ENCODE data around the gene PEG3. TPM values are rescaled to one million over a fixed set of nuclear protein-coding genes. Genes with fewer than 3 reads are reported as not detected.
"Not testable (repeated sequence)": the region's sequence is repeated elsewhere in the genome, so short reads cannot be mapped to it uniquely, and the experiment has no call there.

The PEG3 gene
- not detected in 2 replicates for total RNA-seq

DNA sequence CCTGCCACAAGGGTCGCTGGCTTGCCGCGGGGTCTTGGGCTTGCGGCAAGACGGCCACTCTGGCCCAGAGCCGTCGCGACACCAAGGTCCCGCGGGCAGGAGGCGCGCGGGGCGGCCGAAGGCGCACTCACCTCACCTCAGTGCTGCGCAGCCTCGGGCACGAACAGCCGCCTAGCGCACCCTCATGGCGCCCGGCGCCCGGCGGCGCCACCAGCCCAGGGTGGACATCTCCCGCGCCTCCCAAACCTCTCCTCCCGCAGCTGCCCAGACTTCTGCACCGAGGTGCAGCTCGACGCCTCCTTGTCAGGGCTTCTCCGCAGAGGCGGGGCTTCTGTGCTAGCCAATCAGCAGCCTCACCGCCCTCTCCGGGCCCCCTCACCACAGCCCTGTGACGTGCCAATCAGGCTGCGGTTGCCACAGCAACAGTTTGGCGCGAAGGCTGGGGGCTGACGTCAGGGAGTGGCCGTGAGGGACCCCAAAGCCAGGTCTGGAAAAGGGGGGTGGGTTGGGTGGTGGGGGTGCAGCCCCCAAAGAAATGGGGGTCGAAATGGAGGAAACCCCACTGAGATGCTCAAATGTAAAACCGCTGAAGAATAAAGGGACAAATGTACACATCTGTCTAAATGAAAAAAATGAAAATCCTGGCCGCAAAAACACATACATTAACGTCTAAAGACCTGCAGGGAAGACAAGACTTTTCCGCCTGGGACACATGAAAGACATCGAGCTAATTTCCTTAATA, at the start of gene PEG3, which contains the start of gene ZIM2:
PEG3 (minus strand) TSS at position 276 of the 742 bp plus-strand sequence. CDS start 16,071 bp downstream, outside the sequence.
ZIM2 (minus strand) TSS at position 276 of the 742 bp plus-strand sequence. CDS start 16,449 bp downstream, outside the sequence.
- intact Hi-C loops (cut with micrococcal nuclease), result no loop called here

DNA sequence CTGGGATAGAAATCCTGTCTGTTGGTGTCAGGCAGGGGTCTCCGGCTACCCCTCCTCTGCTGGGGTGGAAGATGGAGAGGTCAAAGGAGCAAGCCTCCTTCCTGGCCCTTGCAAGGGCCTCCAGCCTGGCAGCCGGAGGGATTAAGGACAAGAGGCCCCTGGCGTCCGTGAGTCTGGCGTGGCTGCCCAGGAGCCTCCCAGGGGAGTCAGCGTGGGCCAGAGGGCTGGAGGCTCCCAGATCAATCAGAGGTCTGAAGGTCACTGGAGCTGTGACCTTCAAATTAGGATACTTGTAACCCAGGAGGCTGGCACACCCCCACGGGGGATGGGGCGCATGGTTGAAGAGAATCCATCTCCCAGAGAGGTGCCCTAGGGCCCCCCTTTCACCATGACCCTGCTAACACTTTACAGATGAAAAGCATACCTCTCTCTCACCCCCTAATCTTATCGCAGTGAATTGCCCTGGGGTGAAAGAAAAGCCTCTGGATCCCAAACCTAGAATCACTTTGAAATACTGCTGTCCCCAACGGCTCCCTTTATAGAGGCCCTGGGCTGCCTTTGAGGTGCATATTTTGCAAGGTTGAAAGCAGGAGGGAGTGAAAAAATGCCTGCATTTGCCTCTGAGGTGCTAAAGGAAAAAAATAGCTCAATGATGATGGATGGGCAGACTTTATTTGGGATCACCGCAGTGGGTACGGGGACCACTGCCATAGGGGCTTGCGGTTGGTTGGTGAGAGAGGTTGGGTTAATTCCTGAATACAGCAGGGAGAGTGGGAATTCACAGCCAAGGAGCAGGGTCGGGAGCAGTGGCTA, 44.9 kb upstream of the PEG3 start:
- intact Hi-C loops (cut with micrococcal nuclease), result no loop called here

DNA sequence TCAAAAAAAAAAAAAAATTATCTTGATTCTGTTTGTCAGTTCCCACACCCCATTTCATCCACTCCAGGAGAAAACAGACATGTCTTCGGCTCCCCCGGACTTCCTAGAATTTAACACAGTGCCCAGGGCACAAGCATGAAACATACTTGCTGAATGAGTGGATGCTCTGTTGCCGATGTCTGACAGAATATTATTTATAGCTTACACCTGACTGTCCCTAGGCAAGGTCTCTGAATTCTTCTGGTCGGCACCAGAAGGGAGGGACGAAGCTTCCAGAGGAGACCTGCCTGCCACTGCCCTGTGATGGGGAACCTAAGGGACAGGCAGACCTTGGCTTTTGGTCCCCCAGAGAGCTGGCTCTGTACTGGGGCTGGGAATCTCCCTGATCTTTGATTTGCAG, 43.9 kb upstream of the PEG3 start:
- intact Hi-C loops (cut with micrococcal nuclease), result no loop called here

DNA sequence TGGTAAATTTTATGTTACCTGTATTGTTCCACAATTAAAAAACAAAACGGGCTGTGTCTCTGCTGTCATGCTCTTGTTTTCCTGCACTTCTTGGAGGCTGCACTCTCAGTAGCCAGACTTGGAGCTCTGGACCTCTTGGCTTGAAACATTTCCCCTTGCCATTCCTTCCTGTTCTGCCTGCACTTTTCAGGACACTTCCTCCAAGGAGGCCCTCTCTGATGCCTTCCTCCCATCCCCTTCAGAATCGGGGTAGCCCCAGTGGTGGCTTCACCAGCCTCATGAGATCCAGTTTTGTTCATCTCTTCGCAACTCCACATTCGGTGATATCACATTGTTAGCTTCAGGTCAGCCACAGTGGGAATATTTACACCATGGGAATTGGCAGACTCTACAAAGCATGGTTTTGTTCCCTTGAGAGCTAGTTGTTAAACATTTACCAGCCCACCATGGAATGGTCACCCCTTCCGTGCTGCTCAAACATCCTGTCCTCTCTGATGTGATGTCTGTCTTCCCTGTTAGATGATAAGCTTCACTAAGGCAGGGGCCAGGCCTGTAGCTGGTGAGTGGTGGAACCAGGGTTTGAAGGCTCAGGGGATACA, 40.2 kb upstream of the PEG3 start:
- intact Hi-C loops (cut with micrococcal nuclease), result no loop called here

DNA sequence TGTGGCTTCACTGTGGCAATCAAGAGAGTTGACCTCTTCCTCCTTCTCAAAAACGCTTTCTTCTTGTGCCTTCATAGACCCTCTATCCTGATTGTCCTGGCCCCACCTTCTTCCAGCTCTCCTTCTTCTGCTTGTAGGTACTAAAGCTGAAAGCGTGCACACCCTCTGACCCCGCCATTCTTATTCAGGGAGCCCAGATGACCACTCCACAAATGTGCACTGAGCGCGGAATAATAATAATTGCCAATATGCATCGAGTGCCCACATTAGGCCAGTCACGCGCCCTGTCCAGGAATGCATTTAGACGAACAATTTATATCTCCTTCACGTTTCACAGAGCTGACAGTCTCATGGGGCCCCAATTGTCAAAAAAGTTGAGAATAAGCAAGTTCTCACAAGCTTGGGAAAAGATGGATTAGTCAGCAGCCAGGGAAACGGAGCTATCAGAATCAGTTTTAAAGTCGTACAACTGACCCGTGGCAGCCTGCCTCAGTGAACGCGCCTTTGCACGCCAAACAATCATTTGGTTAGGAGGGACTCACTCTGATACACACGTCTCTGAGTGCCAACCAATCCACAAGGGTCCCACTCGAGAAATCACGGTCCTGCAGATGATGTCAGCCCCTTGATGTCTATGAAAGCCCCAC, 36.7 kb upstream of the PEG3 start:
- intact Hi-C loops (cut with micrococcal nuclease), result no loop called here

DNA sequence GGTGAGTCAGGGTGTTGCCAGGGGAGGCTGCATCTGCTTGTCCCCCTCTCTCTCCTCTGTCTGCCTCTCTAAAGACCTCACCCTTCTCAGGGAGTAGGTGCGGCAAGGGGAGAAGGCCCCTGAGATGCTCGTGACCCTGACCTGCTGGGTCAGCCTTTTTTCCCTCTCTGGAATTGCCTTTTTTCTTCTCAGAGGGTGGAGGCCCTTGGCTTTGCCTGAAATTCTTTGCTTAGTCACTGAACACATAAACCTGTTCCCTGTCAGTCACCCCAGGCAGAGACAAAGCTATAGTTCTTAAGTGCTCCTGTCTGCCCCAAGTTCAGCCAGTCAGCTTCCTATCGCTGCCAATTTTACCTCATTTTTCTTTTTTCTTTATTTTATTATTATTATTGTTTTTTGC, 35.2 kb upstream of the PEG3 start:
- intact Hi-C loops (cut with micrococcal nuclease), result no loop called here

DNA sequence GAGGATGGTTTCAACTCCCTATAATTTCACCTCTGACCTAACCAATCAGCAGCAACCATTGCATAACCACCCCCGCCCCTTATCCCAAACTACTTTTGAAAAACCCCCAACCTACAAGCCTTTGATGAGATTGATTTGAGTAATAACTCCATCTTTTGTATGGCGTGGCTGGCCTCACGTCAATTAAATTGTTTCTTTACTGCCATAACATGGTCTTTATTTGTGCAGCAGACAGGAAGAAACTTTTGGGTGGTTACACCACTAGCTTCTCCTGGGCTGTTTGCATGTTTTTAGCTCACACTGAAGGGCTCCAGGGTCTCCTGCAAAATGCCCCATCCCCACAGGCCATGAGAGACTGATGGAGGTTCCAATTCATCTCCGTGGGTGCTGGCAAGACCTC, 34.0 kb upstream of the PEG3 start:
- intact Hi-C loops (cut with micrococcal nuclease), result no loop called here

DNA sequence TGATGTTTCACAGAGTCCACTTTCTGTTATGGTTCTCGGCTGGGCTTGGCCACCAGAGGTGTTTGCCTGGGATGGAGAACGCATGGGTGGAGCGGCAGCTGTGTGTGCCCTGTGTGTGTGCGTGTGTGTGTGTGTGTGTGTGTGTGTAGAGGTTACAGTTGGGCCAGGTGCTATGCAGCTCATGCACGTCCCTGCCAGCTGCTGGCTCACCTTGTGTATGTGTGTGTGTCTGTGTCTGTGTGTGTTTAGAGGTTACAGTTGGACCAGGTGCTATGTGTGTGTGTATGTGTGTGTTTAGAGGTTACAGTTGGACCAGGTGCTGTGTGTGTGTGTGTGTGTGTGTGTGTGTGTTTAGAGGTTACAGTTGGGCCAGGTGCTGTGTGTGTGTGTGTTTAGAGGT, 33.0 kb upstream of the PEG3 start:
- intact Hi-C loops (cut with micrococcal nuclease), result no loop called here

DNA sequence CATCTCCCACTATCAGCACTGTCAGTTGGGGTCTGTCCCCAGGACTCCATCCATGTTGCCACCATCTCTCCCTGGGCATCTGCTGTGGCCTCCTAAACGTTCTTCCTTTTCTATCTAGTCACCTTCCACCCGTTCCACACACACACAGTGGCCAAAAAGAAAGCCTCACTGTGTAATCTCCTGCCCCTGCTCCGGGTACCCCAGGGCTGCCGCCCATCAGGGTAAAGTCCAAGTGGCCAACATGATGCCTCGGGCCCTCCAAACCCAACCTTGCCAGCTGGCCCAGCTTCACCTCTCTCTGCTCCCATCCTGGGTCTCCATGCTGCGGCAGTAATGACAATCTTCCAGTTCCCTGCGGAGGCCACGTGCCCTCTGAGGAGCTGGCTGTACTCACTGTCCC, 29.4 kb upstream of the PEG3 start:
- intact Hi-C loops (cut with micrococcal nuclease), result no loop called here

DNA sequence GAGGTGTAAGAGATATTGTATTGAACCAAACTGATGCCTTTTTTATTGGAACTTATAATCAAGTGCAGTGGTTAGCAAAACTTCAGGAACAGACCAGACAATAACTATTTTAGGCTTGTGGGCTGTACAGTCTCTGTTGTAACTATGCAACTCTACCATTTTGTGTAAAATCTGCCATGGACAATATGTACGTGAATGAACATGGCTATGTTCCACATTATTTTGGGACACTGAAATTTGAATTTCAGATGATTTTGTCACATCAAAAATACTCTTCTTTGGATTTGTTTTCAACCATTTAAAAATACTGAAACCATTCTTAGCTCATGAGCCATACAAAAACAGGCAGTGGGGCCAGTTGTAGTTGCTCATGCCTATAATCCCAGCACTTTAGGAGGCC, 27.9 kb upstream of the PEG3 start:
- intact Hi-C loops (cut with micrococcal nuclease), result no loop called here

DNA sequence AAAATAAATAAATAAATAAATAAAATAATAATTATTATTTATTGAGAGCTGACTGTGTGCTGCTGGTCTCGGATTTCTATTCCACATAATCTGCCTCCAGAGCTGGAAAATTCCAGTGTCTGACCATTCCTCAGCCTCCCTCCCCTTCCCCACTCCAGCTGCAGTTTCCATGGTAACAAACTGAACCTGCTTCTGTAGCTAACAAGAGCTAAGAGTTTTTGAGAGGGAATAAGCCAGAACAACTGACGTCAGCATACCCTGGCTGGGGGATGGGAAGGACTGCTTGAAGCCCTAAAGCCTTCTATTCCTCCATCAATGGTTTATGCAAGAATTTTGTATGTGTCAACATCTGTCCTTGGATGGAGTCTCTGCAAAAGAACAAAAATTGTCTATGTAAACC, 26.0 kb upstream of the PEG3 start:
- intact Hi-C loops (cut with micrococcal nuclease), result no loop called here

DNA sequence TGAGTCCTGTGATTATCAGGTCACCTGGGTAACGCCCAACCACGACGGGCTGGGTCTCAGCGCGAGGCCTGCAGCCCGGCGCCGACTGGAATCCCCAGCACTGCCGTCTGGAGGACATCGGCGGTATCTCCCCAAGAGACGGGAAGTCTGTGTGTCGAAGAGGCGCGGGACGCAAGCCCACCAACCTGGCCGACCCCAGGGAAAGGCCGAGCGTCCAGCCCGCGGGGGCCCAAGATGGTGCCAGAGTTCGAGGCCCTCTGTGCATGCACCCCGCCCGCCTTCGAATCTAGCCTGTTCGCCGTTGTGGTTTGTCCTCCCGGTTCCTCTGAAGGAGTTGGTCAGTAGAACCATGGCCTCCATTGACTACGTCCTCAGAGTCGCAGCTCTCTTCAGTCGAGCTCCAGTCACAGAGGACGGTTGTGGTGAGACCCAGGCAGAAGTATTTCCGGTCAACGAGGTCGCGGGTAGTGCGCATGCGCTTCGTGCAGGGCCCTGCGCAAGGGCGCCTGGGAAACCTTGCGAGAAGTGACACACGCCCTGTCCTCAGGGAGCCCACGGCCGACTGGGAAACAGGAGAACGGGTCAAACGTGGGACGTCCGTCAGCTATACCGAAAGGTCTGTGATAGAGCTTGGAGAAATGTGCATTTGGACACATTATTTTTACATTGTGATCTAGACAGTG, 24.1 kb upstream of the PEG3 start:
- intact Hi-C loops (cut with micrococcal nuclease), result no loop called here

DNA sequence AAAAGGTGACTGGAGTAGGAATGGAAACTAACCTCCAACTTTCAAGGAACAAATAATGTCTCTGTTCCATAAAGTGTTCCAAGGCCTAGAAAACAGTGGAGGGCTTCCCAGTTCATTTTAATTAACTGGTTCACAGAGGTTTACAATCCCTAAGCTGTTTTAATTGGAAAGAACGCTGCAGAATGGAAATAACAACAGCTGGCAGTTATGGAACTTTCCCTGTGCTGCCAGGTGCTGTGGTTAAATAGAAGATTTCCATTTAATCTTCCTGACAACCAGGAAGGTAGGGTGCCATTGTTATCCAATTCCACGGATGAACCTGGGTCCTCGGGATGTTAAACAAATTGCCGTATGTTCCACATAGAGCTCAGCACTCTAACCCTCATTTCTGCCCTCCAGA, 22.2 kb upstream of the PEG3 start:
- intact Hi-C loops (cut with micrococcal nuclease), result no loop called here

DNA sequence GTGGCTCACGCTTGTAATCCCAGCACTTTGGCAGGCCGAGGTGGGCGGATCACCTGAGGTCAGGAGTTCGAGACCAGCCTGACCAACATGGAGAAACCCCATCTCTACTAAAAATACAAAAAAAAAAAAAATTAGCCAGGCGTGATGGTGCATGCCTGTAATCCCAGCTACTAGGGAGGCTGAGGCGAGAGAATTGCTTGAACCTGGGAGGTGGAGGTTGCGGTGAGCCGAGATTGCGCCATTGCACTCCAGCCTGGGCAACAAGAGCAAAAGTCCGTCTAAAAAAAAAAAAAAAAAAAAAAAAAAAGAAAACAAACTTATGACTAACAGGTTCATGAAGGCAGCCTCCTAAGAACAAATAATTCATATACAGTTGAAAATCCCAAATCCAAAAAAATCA, 19.9 kb upstream of the PEG3 start:
- intact Hi-C loops (cut with micrococcal nuclease), result not testable (repeated sequence)

DNA sequence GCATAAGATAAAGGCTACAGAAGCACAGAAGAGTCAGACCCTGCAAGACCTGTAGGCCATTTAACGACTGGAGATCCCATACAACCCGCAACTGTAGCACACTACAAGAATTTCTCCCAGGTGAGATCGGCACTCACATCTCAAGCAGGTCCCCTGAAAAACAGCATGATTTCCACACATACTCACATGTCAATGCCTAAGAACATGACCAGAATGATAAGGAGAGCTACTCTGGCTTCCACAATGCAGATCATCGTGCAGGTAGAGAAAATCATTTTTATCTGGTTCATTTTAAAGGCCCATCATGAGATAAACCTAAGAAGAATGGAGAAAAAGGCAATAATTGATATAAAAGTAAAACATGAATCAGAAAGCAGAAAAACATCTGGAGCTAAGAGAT, 17.5 kb upstream of the PEG3 start:
- intact Hi-C loops (cut with micrococcal nuclease), result no loop called here

DNA sequence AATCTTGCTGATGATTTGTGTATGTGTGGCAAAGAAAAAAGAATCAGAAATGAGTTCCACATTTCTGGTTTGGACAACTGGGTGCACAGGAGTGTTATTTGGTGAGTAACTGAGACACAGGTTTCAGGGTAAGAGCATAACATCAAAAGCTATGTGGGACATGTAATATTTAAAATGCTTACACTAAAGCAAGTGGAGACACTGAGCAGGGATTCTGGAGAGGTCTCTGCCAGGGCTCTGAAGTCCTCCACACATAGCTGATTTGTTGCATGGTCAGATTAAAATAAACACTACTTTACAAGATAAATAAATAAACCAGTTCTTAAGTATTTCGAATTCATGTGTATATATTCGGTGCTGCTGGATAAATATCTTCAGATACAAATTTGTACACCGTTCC, 16.3 kb upstream of the PEG3 start:
- intact Hi-C loops (cut with micrococcal nuclease), result no loop called here

DNA sequence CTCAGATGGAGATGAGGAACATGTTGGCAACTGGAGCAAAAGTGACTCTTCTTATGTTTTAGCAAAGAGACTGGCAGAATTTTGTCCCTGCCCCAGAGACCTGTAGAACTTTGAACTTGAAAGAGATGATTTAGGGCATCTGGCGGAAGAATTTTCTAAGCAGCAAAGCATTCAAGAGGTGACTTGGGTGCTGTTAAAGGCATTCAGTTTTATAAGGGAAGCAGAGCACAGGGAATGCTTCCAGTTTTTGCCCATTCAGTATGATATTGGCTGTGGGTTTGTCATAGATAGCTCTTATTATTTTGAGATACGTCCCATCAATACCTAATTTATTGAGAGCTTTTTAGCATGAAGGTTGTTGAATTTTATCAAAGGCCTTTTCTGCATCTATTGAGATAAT, 11.8 kb upstream of the PEG3 start:
- intact Hi-C loops (cut with micrococcal nuclease), result not testable (repeated sequence)

DNA sequence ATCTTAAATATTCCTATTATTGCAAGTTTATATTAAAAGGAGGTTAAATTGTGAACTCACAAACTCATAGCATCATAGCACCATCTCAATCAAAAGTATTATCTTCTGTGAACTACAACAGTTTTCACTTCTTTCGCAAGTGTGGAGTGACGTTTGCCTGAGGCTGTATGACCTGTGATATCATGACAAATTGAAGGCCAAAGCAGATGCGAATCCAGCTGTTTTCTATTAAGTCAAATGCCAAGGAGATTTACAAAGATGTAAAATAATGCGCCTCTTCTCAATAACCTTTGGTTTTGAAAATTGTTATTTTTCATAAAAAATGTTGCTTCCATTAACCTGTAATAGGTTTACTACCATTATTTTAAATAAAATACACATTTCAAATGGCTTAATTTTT, 7.6 kb upstream of the PEG3 start:
- intact Hi-C loops (cut with micrococcal nuclease), result no loop called here

DNA sequence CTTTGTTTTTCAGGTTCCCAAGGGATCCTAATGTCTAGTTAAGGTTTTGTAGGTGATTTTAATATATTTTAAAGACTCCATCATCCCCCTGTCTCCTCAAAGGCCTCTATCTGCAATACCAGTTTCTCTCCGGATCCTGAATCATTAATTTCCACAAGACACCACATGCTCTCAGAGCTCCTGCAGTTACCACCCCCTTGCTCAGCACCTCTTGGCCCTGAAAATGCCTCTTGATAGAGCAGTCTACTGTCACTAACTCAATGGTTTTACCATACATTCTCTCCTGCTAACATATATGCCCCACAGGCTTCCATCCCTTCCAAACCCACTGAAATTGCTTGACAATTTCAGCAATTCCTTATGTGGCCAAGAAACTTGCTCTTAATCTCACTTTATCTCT, 1.9 kb upstream of the PEG3 start:
- intact Hi-C loops (cut with micrococcal nuclease), result no loop called here

DNA sequence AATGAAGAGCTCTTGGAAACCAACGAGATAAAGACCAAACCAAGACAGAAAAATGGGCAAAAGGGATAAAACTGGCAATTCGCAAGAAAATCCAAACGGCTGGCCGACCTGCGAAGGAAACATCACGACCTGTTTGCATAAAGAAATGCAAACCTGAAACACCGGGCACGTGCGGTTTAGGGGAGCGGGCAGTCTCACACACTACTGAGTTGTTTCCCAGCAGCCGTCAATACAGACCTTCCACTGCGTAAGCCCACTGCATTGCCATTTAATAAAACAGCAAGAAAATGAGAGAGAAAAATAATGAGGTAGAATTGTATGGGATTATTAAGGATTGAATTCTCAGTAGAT, 642 bp upstream of the PEG3 start:
- intact Hi-C loops (cut with micrococcal nuclease), result no loop called here
